ENCODE data around the gene PPP4R3A.
"Not testable (repeated sequence)": the region's sequence is repeated elsewhere in the genome, so short reads cannot be mapped to it uniquely, and the experiment has no call there.

DNA sequence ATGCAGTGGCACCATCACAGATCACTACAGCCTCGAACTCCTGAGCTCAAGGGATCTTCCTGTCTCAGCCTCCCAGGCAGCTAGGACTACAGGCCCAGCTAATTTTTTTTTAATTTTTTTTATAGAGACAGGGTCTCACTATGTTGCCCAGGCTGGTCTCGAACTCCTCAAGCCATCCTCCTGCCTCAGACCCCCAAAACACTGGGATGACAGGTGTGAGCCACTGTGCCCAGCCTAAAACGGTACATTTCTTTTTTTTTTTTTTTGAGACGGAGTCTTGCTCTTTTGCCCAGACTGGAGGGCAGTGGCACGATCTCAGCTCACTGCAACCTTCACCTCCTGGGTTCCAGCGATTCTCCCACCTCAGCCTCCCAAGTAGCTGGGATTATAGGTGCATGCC, 100.9 kb downstream of the PPP4R3A start:
- not testable (repeated sequence) for TF ChIP-seq ZNF2 (tag by site-specific recombination; IDR thresholded peaks at IDR 0.05); CTCF (tag by site-specific recombination; IDR thresholded peaks at IDR 0.05); ZBTB21 (tag by site-specific recombination; IDR thresholded peaks at IDR 0.05); ZNF132 (tag by site-specific recombination; IDR thresholded peaks at IDR 0.05; ENCODE audit: borderline replicate concordance); ZNF558 (tag by site-specific recombination; IDR thresholded peaks at IDR 0.05); ZIC2 (tag by site-specific recombination; IDR thresholded peaks at IDR 0.05); YY1 (tag by site-specific recombination; IDR thresholded peaks at IDR 0.05); KLF8 (tag by site-specific recombination; IDR thresholded peaks at IDR 0.05)
